GM12878 (cell line): ENCODE results near the gene SHC4. TPM values are rescaled to one million over a fixed set of nuclear protein-coding genes. Genes with fewer than 3 reads are reported as not detected.

Experiments used
- BMI1 ChIP-seq: fragments of 450-650 bp; IDR thresholded peaks from 2 replicates; pipeline ENCODE4 v1.6.1; 2016; ENCODE audit warnings: mild to moderate bottlenecking, moderate library complexity, borderline replicate concordance
- BRCA1 ChIP-seq: IDR thresholded peaks from 2 replicates; pipeline ENCODE4 v1.6.1; 2011; ENCODE audit warnings: low read depth, low read length, improper control_type of control experiment
- CBX3 ChIP-seq: fragments of 200-600 bp; sonication (generic); IDR thresholded peaks from 2 replicates; pipeline ENCODE4 v1.6.1; 2016; ENCODE audit warnings: low read depth, borderline replicate concordance
- CEBPB ChIP-seq, 2 experiments: fragments of 150-350 bp in 1 of 2; IDR thresholded peaks; 2 replicates each; pipeline ENCODE4 v1.6.1; 2012 to 2014; ENCODE audit warnings: low read depth in 2 of 2, low read length in 2 of 2, borderline replicate concordance in 1 of 2, inconsistent platforms in 1 of 2
- HCFC1 ChIP-seq: fragments of 150-350 bp; IDR thresholded peaks from 2 replicates; pipeline ENCODE4 v1.6.1; 2014; ENCODE audit warnings: low read length
- LARP7 ChIP-seq: fragments of 450-650 bp; IDR thresholded peaks from 2 replicates; pipeline ENCODE4 v1.6.1; 2017; ENCODE audit warnings: mild to moderate bottlenecking
- NR2C1 ChIP-seq: fragments of 450-650 bp; IDR thresholded peaks from 2 replicates; pipeline ENCODE4 v1.6.1; 2017; ENCODE audit warnings: antibody characterized with exemption, mild to moderate bottlenecking, moderate library complexity
- RB1 ChIP-seq: fragments of 450-650 bp; formaldehyde crosslinking; IDR thresholded peaks from 2 replicates; pipeline ENCODE4 v1.6.1; 2017; ENCODE audit warnings: mild to moderate bottlenecking, borderline replicate concordance
- RELA ChIP-seq: fragments of 450-650 bp; IDR thresholded peaks from 2 replicates; pipeline ENCODE4 v1.8.0; 2014; ENCODE audit warnings: borderline replicate concordance; ENCODE audit not compliant: partially characterized antibody
- RFX5 ChIP-seq: IDR thresholded peaks from 2 replicates; pipeline ENCODE4 v1.6.1; 2011; ENCODE audit warnings: low read depth, low read length, improper control_type of control experiment
- polyA plus RNA-seq, 11 experiments: library from polyadenylated mRNA; depleted of rRNA in 4 of 11; unstranded in 6 of 11; stranded (reverse) in 5 of 11; fragments of >200 nt; fragmentation: Nextera tagmentation in 4 of 11; fragmentation: Illumina TruSeq in 1 of 11; extraction: Ambion mirVana in 4 of 11; extraction: Trizol in 1 of 11; gene quantifications; 1 replicate in 1 of 11; 2 replicates in 10 of 11; pipeline versions ENCODE4 v1.2.1 to v1.2.3, GENCODE V29; 2011 to 2016; ENCODE audit warnings: inconsistent platforms in 2 of 11, missing spikeins in 2 of 11, low read depth in 1 of 11
- total RNA-seq, 4 experiments: library from RNA; depleted of rRNA in 3 of 4; stranded (reverse); fragments of >200 nt in 3 of 4; fragmentation: Illumina TruSeq in 1 of 4; extraction: Trizol in 1 of 4; gene quantifications; 2 replicates each; pipeline versions ENCODE4 v1.2.1 to v1.2.3, GENCODE V29; 2013 to 2021
- TF ChIP-seq, protein P1 (sequence below): fragments of 450-650 bp; IDR thresholded peaks from 2 replicates; pipeline ENCODE4 v1.6.1; 2017; ENCODE audit warnings: antibody characterized with exemption, mild to moderate bottlenecking, moderate library complexity
- TF ChIP-seq, protein P2 (sequence below): fragments of 450-650 bp; IDR thresholded peaks from 2 replicates; pipeline ENCODE4 v1.6.1; 2016; ENCODE audit warnings: mild to moderate bottlenecking
- TF ChIP-seq, protein P3 (sequence below): fragments of 450-650 bp; IDR thresholded peaks from 2 replicates; pipeline ENCODE4 v1.6.1; 2016; ENCODE audit warnings: mild to moderate bottlenecking, moderate library complexity, borderline replicate concordance
- TF ChIP-seq, protein P4 (sequence below): fragments of 450-650 bp; IDR thresholded peaks from 2 replicates; pipeline ENCODE4 v1.6.1; 2017; ENCODE audit warnings: borderline replicate concordance
- TF ChIP-seq, protein P5 (sequence below): fragments of 450-650 bp; IDR thresholded peaks from 2 replicates; pipeline ENCODE4 v1.6.1; 2014; ENCODE audit warnings: mild to moderate bottlenecking

The SHC4 gene
- total and polyA plus RNA-seq, 10 of the 15 experiments (the other 5 are each of a cell fraction or from before 2014, with no cell fraction given), result 0.04 to 0.87 (median 0.14) TPM

DNA sequence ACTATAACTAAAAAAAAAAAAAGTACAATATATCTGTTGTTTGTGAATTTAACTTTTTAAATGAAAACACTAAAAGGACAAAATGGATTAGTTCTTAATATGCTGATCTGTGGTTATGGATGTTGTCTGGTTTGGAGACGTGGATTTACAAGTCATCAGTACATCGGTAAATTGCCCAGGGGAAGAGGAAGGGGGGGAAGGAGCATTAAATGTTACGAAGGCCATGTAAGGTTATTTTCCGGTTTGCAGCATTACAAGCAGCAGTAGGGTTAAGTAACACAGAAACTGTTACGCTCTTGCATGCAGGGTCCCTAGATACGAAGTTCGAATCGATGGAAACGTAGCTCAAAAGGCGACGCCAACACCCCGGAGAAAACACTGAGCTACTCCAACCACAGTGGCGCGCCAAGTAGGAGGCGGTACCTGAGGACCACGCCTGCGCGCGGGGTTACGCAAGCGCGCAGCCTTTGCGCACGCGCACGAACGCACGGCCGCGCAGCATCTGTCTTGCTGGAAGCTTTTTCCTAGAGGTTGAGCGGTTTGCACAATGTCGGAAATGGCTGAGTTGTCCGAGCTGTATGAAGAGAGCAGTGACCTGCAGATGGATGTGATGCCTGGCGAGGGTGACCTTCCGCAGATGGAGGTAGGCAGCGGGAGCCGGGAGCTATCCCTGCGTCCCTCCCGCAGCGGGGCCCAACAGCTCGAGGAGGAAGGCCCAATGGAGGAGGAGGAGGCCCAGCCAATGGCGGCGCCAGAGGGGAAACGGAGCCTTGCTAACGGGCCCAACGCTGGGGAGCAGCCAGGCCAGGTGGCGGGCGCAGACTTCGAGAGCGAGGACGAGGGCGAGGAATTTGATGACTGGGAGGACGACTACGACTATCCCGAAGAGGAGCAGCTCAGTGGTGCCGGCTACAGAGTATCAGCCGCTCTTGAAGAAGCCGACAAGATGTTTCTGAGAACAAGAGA is 85.8 kb downstream of the SHC4 start, which contains the start of gene EID1 (continued):
- TF ChIP-seq, protein P1, sequence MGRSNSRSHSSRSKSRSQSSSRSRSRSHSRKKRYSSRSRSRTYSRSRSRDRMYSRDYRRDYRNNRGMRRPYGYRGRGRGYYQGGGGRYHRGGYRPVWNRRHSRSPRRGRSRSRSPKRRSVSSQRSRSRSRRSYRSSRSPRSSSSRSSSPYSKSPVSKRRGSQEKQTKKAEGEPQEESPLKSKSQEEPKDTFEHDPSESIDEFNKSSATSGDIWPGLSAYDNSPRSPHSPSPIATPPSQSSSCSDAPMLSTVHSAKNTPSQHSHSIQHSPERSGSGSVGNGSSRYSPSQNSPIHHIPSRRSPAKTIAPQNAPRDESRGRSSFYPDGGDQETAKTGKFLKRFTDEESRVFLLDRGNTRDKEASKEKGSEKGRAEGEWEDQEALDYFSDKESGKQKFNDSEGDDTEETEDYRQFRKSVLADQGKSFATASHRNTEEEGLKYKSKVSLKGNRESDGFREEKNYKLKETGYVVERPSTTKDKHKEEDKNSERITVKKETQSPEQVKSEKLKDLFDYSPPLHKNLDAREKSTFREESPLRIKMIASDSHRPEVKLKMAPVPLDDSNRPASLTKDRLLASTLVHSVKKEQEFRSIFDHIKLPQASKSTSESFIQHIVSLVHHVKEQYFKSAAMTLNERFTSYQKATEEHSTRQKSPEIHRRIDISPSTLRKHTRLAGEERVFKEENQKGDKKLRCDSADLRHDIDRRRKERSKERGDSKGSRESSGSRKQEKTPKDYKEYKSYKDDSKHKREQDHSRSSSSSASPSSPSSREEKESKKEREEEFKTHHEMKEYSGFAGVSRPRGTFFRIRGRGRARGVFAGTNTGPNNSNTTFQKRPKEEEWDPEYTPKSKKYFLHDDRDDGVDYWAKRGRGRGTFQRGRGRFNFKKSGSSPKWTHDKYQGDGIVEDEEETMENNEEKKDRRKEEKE, result no peak
- no peak for TF ChIP-seq CBX3
- TF ChIP-seq, protein P2, sequence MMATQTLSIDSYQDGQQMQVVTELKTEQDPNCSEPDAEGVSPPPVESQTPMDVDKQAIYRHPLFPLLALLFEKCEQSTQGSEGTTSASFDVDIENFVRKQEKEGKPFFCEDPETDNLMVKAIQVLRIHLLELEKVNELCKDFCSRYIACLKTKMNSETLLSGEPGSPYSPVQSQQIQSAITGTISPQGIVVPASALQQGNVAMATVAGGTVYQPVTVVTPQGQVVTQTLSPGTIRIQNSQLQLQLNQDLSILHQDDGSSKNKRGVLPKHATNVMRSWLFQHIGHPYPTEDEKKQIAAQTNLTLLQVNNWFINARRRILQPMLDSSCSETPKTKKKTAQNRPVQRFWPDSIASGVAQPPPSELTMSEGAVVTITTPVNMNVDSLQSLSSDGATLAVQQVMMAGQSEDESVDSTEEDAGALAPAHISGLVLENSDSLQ, result no peak
- peak; percentile 31 for TF ChIP-seq RELA
- peak; percentile 86 for TF ChIP-seq LARP7
- no peak for TF ChIP-seq BRCA1
- TF ChIP-seq BMI1, result no peak
- TF ChIP-seq, protein P3, sequence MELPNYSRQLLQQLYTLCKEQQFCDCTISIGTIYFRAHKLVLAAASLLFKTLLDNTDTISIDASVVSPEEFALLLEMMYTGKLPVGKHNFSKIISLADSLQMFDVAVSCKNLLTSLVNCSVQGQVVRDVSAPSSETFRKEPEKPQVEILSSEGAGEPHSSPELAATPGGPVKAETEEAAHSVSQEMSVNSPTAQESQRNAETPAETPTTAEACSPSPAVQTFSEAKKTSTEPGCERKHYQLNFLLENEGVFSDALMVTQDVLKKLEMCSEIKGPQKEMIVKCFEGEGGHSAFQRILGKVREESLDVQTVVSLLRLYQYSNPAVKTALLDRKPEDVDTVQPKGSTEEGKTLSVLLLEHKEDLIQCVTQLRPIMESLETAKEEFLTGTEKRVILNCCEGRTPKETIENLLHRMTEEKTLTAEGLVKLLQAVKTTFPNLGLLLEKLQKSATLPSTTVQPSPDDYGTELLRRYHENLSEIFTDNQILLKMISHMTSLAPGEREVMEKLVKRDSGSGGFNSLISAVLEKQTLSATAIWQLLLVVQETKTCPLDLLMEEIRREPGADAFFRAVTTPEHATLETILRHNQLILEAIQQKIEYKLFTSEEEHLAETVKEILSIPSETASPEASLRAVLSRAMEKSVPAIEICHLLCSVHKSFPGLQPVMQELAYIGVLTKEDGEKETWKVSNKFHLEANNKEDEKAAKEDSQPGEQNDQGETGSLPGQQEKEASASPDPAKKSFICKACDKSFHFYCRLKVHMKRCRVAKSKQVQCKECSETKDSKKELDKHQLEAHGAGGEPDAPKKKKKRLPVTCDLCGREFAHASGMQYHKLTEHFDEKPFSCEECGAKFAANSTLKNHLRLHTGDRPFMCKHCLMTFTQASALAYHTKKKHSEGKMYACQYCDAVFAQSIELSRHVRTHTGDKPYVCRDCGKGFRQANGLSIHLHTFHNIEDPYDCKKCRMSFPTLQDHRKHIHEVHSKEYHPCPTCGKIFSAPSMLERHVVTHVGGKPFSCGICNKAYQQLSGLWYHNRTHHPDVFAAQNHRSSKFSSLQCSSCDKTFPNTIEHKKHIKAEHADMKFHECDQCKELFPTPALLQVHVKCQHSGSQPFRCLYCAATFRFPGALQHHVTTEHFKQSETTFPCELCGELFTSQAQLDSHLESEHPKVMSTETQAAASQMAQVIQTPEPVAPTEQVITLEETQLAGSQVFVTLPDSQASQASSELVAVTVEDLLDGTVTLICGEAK, result no peak; the same call in 1 of the 2 replicates
- 0 out of 2 replicates have a peak, but pooled peaks have one; percentile 26 for TF ChIP-seq RFX5
- peak; percentile 32; the same call in 1 of the 2 replicates for TF ChIP-seq NR2C1
- TF ChIP-seq, protein P4, sequence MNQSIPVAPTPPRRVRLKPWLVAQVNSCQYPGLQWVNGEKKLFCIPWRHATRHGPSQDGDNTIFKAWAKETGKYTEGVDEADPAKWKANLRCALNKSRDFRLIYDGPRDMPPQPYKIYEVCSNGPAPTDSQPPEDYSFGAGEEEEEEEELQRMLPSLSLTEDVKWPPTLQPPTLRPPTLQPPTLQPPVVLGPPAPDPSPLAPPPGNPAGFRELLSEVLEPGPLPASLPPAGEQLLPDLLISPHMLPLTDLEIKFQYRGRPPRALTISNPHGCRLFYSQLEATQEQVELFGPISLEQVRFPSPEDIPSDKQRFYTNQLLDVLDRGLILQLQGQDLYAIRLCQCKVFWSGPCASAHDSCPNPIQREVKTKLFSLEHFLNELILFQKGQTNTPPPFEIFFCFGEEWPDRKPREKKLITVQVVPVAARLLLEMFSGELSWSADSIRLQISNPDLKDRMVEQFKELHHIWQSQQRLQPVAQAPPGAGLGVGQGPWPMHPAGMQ, result no peak
- TF ChIP-seq CEBPB (IDR thresholded peaks at IDR 0.05; ENCODE audit: borderline replicate concordance in 1 of 2, low read depth in 2 of 2, low read length in 2 of 2), result peak in 1 of 2 experiments; percentile 98; a peak in 2 of 4 replicates
- TF ChIP-seq HCFC1, result 0 out of 2 replicates have a peak, but pooled peaks have one; percentile 21
- no peak for TF ChIP-seq RB1
- TF ChIP-seq, protein P5, sequence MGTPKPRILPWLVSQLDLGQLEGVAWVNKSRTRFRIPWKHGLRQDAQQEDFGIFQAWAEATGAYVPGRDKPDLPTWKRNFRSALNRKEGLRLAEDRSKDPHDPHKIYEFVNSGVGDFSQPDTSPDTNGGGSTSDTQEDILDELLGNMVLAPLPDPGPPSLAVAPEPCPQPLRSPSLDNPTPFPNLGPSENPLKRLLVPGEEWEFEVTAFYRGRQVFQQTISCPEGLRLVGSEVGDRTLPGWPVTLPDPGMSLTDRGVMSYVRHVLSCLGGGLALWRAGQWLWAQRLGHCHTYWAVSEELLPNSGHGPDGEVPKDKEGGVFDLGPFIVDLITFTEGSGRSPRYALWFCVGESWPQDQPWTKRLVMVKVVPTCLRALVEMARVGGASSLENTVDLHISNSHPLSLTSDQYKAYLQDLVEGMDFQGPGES, result no peak
